ENCODE results near the gene ARSG. TPM values are rescaled to one million over a fixed set of nuclear protein-coding genes. Genes with fewer than 3 reads are reported as not detected.
A peak's percentile ranks its signal among the peaks of the same experiment; 100 is the strongest.

Gene ARSG
- total and polyA plus RNA-seq, 9 of the 15 experiments (the other 6 are each of a cell fraction or from before 2014, with no cell fraction given), result 1.0 to 5.6 (median 1.8) TPM

DNA sequence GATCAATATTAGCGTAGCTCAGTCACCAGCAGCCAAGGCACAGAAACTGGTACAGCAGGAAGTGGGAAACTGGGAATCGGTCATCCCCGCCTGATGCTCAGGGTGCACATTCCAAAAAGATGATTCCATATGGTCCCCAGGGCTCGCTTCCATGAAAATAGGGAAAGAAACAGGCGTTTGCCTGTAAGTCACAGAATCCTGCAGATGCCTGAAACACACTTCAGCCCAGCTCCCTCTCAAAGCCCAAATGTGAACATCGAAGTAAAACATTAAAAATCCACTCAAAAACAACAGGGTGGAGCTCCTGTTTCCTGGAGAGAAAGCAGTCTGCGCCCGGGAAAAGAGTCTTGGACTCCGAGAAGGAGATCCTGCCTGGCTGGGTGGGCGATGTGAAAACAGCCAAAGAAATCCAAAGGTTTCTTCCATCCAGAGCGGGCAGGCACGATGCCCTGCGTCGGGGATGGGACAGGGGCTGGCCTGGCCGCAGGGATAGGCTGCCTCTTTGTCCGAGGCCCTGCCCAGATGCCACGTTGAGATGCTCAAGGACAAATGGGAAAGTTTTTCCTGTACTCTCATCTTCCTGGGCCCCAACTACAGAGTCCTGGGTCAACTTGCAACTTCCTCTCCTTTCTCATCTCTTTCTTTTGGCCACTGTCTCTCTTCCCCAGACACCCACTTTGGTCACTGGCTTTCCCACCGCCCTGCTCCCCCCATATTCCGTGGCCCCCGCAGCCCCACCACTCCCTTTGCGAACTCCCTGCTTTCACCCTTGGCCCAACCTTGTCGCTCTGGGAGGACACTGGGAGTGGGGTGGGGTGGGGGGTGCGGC lies 165.3 kb downstream of the ARSG start (continued):
- TF ChIP-seq, protein P1, sequence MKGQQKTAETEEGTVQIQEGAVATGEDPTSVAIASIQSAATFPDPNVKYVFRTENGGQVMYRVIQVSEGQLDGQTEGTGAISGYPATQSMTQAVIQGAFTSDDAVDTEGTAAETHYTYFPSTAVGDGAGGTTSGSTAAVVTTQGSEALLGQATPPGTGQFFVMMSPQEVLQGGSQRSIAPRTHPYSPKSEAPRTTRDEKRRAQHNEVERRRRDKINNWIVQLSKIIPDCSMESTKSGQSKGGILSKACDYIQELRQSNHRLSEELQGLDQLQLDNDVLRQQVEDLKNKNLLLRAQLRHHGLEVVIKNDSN (CRISPR knock-in tag; IDR thresholded peaks at IDR 0.05), result no peak
- TF ChIP-seq, protein P2, sequence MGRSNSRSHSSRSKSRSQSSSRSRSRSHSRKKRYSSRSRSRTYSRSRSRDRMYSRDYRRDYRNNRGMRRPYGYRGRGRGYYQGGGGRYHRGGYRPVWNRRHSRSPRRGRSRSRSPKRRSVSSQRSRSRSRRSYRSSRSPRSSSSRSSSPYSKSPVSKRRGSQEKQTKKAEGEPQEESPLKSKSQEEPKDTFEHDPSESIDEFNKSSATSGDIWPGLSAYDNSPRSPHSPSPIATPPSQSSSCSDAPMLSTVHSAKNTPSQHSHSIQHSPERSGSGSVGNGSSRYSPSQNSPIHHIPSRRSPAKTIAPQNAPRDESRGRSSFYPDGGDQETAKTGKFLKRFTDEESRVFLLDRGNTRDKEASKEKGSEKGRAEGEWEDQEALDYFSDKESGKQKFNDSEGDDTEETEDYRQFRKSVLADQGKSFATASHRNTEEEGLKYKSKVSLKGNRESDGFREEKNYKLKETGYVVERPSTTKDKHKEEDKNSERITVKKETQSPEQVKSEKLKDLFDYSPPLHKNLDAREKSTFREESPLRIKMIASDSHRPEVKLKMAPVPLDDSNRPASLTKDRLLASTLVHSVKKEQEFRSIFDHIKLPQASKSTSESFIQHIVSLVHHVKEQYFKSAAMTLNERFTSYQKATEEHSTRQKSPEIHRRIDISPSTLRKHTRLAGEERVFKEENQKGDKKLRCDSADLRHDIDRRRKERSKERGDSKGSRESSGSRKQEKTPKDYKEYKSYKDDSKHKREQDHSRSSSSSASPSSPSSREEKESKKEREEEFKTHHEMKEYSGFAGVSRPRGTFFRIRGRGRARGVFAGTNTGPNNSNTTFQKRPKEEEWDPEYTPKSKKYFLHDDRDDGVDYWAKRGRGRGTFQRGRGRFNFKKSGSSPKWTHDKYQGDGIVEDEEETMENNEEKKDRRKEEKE (IDR thresholded peaks at IDR 0.05; ENCODE audit: borderline replicate concordance in 1 of 2, control insufficient read depth in 1 of 2, low read depth in 2 of 2, low read length in 1 of 2), result no peak
- TF ChIP-seq ERF (CRISPR knock-in tag; IDR thresholded peaks at IDR 0.05) (no peak), SP1 (CRISPR knock-in tag; IDR thresholded peaks at IDR 0.05) (no peak), SPI1 (IDR thresholded peaks at IDR 0.05; ENCODE audit: borderline replicate concordance, low read depth, low read length) (peak; percentile 20; the same call in 1 of the 2 replicates), ZSCAN29 (IDR thresholded peaks at IDR 0.05) (no peak), ZNF76 (CRISPR knock-in tag; IDR thresholded peaks at IDR 0.05; ENCODE audit: borderline replicate concordance) (no peak), NFIX (CRISPR knock-in tag; IDR thresholded peaks at IDR 0.05; ENCODE audit: low read depth) (no peak), ZNF316 (IDR thresholded peaks at IDR 0.05) (no peak), PML (IDR thresholded peaks at IDR 0.05; ENCODE audit: low read length) (no peak), HNRNPLL (IDR thresholded peaks at IDR 0.05; ENCODE audit: low read depth, low read length, poor library complexity, severe bottlenecking) (no peak), CREB3 (tag; conservative IDR thresholded peaks at IDR 0.05; ENCODE audit: low read depth) (no peak), LARP7 (IDR thresholded peaks at IDR 0.05) (no peak), VEZF1 (CRISPR knock-in tag; IDR thresholded peaks at IDR 0.05) (no peak), ELF2 (CRISPR knock-in tag; IDR thresholded peaks at IDR 0.05) (no peak), ZNF121 (CRISPR knock-in tag; conservative IDR thresholded peaks at IDR 0.05) (no peak), ZZZ3 (IDR thresholded peaks at IDR 0.05) (no peak), CCNT2 (IDR thresholded peaks at IDR 0.05; ENCODE audit: borderline replicate concordance, extremely low read depth, insufficient read length, low read depth, low read length) (no peak), SMAD2 (IDR thresholded peaks at IDR 0.05; ENCODE audit: low read depth, low read length) (no peak)
- TF ChIP-seq, protein P3, sequence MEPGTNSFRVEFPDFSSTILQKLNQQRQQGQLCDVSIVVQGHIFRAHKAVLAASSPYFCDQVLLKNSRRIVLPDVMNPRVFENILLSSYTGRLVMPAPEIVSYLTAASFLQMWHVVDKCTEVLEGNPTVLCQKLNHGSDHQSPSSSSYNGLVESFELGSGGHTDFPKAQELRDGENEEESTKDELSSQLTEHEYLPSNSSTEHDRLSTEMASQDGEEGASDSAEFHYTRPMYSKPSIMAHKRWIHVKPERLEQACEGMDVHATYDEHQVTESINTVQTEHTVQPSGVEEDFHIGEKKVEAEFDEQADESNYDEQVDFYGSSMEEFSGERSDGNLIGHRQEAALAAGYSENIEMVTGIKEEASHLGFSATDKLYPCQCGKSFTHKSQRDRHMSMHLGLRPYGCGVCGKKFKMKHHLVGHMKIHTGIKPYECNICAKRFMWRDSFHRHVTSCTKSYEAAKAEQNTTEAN (CRISPR knock-in tag; IDR thresholded peaks at IDR 0.05), result no peak
